Measurements from ENCODE around the gene FMN1. TPM values are rescaled to one million over a fixed set of nuclear protein-coding genes. Genes with fewer than 3 reads are reported as not detected.

The FMN1 gene
- total and polyA plus RNA-seq, 2 of the 8 experiments (the other 6 are each of a cell fraction or from before 2014, with no cell fraction given) = 0.27 to 3.7 TPM

GRCh38 chr15:32818758-32819447, 375.6 kb downstream of the FMN1 start:
- no peak overlapping the region for H2BK15ac ChIP-seq (ENCODE audit: low read length)
- 88% methylated on average over 11 of the region's 11 CpGs; no CpG with 5 or more reads in 1 of the 2 experiments for WGBS, 2 experiments (ENCODE audit: extremely low coverage in 1 of 2, insufficient coverage in 1 of 2, insufficient read length in 1 of 2, insufficient replicate concordance in 2 of 2, low coverage in 1 of 2, low lambda C conversion rate in 2 of 2, missing lambda C conversion rate in 1 of 2)
- no peak overlapping the region for H2BK5ac ChIP-seq (ENCODE audit: low read depth, low read length)
- no peak for DNase-seq (ENCODE audit: low read depth in 1 of 2, low spot score in 2 of 2)
- peaks cover 0 to 1% (median 0%) of the 10 kb centered on the region in 4 experiments; a peak in 1 of 7 replicates for H3K27me3 ChIP-seq (replicated peaks in 1 of 4; ENCODE audit: control insufficient read depth in 3 of 4, extremely low read depth in 1 of 4, insufficient read depth in 3 of 4, low read length in 3 of 4)
- H3K4ac ChIP-seq (replicated peaks; ENCODE audit: insufficient read length, low read depth, low read length) = no peak overlapping the region
- H3K56ac ChIP-seq (replicated peaks; ENCODE audit: insufficient read length, low read depth, low read length) = no peak overlapping the region
- H3K9me3 ChIP-seq (ENCODE audit: insufficient read depth in 2 of 2, low read depth in 1 of 2, low read length in 1 of 2) = no peaks in the 10 kb centered on the region
- no peak overlapping the region for H2BK12ac ChIP-seq (ENCODE audit: low read depth, low read length)
- no peak overlapping the region for H4K91ac ChIP-seq (replicated peaks; ENCODE audit: insufficient read length, low read length)
- no peak overlapping the region for H3K27ac ChIP-seq (ENCODE audit: low read depth, low read length)
- ChIA-PET CTCF (ENCODE audit: partially characterized antibody) (interaction anchor here (0.6 to 1.4 kb wide), 4 partner anchors 25 to 175 kb away, joined by 3 to 6 read pairs (median 4); no protein-coding TSS in a partner anchor), POLR2A (ENCODE audit: partially characterized antibody) (interaction anchor here (0.6 kb wide), 1 partner anchor 14 kb away, joined by 4 read pairs; no protein-coding TSS in a partner anchor)
- FAIRE-seq = no peak
- H3K23me2 ChIP-seq (ENCODE audit: low read depth, low read length) = no peaks in the 10 kb centered on the region
- H3K4me1 ChIP-seq (replicated peaks in 1 of 4; ENCODE audit: control insufficient read depth in 3 of 4, insufficient read depth in 4 of 4, low read length in 3 of 4) = no peaks in the 10 kb centered on the region
- no peaks in the 10 kb centered on the region for H3K79me1 ChIP-seq (ENCODE audit: low read depth, low read length)
- no peaks in the 10 kb centered on the region for H4K20me1 ChIP-seq (replicated peaks in 1 of 2; ENCODE audit: control insufficient read depth in 1 of 2, insufficient read depth in 2 of 2, low read length in 2 of 2)
- no peak overlapping the region for H3K18ac ChIP-seq (ENCODE audit: extremely low read depth, low read length)
- no peak overlapping the region for H2BK20ac ChIP-seq (ENCODE audit: low read length)
- no peaks in the 10 kb centered on the region for H3K36me3 ChIP-seq (ENCODE audit: control insufficient read depth in 2 of 4, insufficient read depth in 4 of 4, low read length in 3 of 4)
- no peak overlapping the region for H2AK5ac ChIP-seq (ENCODE audit: low read depth, low read length)
- no peak overlapping the region for H4K5ac ChIP-seq (ENCODE audit: insufficient read length, low read depth, low read length)
- H3K23ac ChIP-seq (ENCODE audit: insufficient read length) = no peak overlapping the region
- no peak overlapping the region for H2BK120ac ChIP-seq (replicated peaks; ENCODE audit: low read depth, low read length)
- no peak overlapping the region for H2AFZ ChIP-seq (ENCODE audit: low read length)
- no peaks in the 10 kb centered on the region for H3K79me2 ChIP-seq (ENCODE audit: control insufficient read depth in 1 of 2, insufficient read depth in 2 of 2, low read length in 2 of 2)
- no peak overlapping the region for H3K4me3 ChIP-seq (ENCODE audit: extremely low read depth in 1 of 4, insufficient read depth in 2 of 4, low read depth in 3 of 4, low read length in 4 of 4)
- no peak overlapping the region for H4K8ac ChIP-seq (ENCODE audit: extremely low read depth, insufficient read depth, low read length)
- H3K4me2 ChIP-seq (ENCODE audit: insufficient read depth in 1 of 2, low read depth in 2 of 2, low read length in 2 of 2) = no peak overlapping the region
- H3K9ac ChIP-seq (replicated peaks in 1 of 4; ENCODE audit: extremely low read depth in 1 of 4, low read depth in 3 of 4, low read length in 3 of 4) = no peak overlapping the region
- H3K14ac ChIP-seq (ENCODE audit: insufficient read length) = no peak overlapping the region
- TF ChIP-seq JUN (IDR thresholded peaks at IDR 0.05; ENCODE audit: low read depth, low read length) (no peak), JUND (IDR thresholded peaks at IDR 0.05; ENCODE audit: low read length) (no peak), RAD21 (IDR thresholded peaks at IDR 0.05 in 1 of 2, conservative IDR thresholded peaks at IDR 0.05 in 1 of 2; ENCODE audit: low read depth in 2 of 2, low read length in 2 of 2) (no peak), ZNF274 (IDR thresholded peaks at IDR 0.05; ENCODE audit: borderline replicate concordance, extremely low read depth, low read length) (no peak), KDM5A (IDR thresholded peaks at IDR 0.05; ENCODE audit: low read length) (no peak), RFX5 (IDR thresholded peaks at IDR 0.05; ENCODE audit: borderline replicate concordance, low read depth, low read length) (no peak), SUZ12 (IDR thresholded peaks at IDR 0.05; ENCODE audit: low read length) (no peak), BCL11A (IDR thresholded peaks at IDR 0.05; ENCODE audit: low read depth in 2 of 2, low read length in 2 of 2) (no peak), TAF7 (optimal IDR thresholded peaks at IDR 0.05; ENCODE audit: borderline replicate concordance, low read depth, low read length) (no peak), EP300 (IDR thresholded peaks at IDR 0.05; ENCODE audit: borderline replicate concordance in 1 of 2, low read depth in 2 of 2, low read length in 2 of 2) (no peak), SP1 (IDR thresholded peaks at IDR 0.05; ENCODE audit: low read depth, low read length) (no peak), POLR2AphosphoS5 (IDR thresholded peaks at IDR 0.05; ENCODE audit: low read depth, low read length) (no peak), MAFK (IDR thresholded peaks at IDR 0.05; ENCODE audit: low read depth, low read length) (no peak)
